ENCODE data around the gene TSPYL1.
A peak's percentile ranks its signal among the peaks of the same experiment; 100 is the strongest.

TSPYL1 gene

GRCh38 chr6:116283191-116283590 lies 3.5 kb upstream of the TSPYL1 start:
- TF ChIP-seq GATA1 (IDR thresholded peaks at IDR 0.05; ENCODE audit: low read depth, low read length) (no peak), POLR2A (IDR thresholded peaks at IDR 0.05; ENCODE audit: low read length) (no peak)
- DNase-seq: no peak

- TF ChIP-seq GATA1 (IDR thresholded peaks at IDR 0.05; ENCODE audit: low read depth, low read length) (no peak), POLR2A (IDR thresholded peaks at IDR 0.05; ENCODE audit: low read length) (no peak)
- no peak for DNase-seq
These were observed 3.0 kb upstream of the TSPYL1 start for GRCh38 chr6:116282698-116283097.

- no peak for DNase-seq
- no peak for TF ChIP-seq POLR2A (IDR thresholded peaks at IDR 0.05; ENCODE audit: low read length)
- no peak for TF ChIP-seq GATA1 (IDR thresholded peaks at IDR 0.05; ENCODE audit: low read depth, low read length)
These were observed 1.2 kb upstream of the TSPYL1 start for GRCh38 chr6:116280933-116281316.

GRCh38 chr6:116280161-116280932 lies 617 bp upstream of the TSPYL1 start:
- TF ChIP-seq POLR2A (IDR thresholded peaks at IDR 0.05; ENCODE audit: low read length): no peak
- TF ChIP-seq GATA1 (IDR thresholded peaks at IDR 0.05; ENCODE audit: low read depth, low read length): no peak
- DNase-seq: peak; percentile 59 to 66

- TF ChIP-seq GATA1 (IDR thresholded peaks at IDR 0.05; ENCODE audit: low read depth, low read length): no peak
- no peak for TF ChIP-seq POLR2A (IDR thresholded peaks at IDR 0.05; ENCODE audit: low read length)
- no peak for DNase-seq
These were observed 887 bp downstream of the TSPYL1 start for GRCh38 chr6:116278854-116279231.

GRCh38 chr6:116278481-116278829 lies 1.3 kb downstream of the TSPYL1 start:
- TF ChIP-seq GATA1 (IDR thresholded peaks at IDR 0.05; ENCODE audit: low read depth, low read length) (no peak), POLR2A (IDR thresholded peaks at IDR 0.05; ENCODE audit: low read length) (no peak)
- DNase-seq: no peak

- no peak for TF ChIP-seq GATA1 (IDR thresholded peaks at IDR 0.05; ENCODE audit: low read depth, low read length)
- TF ChIP-seq POLR2A (IDR thresholded peaks at IDR 0.05; ENCODE audit: low read length): no peak
- DNase-seq: peak; percentile 4 to 18
These were observed 2.6 kb downstream of the TSPYL1 start for GRCh38 chr6:116277124-116277523.

- no peak for TF ChIP-seq GATA1 (IDR thresholded peaks at IDR 0.05; ENCODE audit: low read depth, low read length)
- no peak for TF ChIP-seq POLR2A (IDR thresholded peaks at IDR 0.05; ENCODE audit: low read length)
- no peak for DNase-seq
These were observed 8.5 kb downstream of the TSPYL1 start for GRCh38 chr6:116271149-116271708.

- DNase-seq: peak; percentile 82 to 84
These were observed 11.0 kb downstream of the TSPYL1 start for GRCh38 chr6:116268589-116269293.

GRCh38 chr6:116267836-116268588 lies 11.7 kb downstream of the TSPYL1 start:
- no peak for DNase-seq
- TF ChIP-seq POLR2A (IDR thresholded peaks at IDR 0.05; ENCODE audit: low read length) (no peak), GATA1 (IDR thresholded peaks at IDR 0.05; ENCODE audit: low read depth, low read length) (no peak)

More at GRCh38 chr6:116268589-116269293, 11.0 kb downstream of the TSPYL1 start:
- TF ChIP-seq GATA1 (IDR thresholded peaks at IDR 0.05; ENCODE audit: low read depth, low read length) (no peak), POLR2A (IDR thresholded peaks at IDR 0.05; ENCODE audit: low read length) (no peak)

GRCh38 chr6:116266803-116267202 lies 12.9 kb downstream of the TSPYL1 start:
- DNase-seq: no peak
- TF ChIP-seq GATA1 (IDR thresholded peaks at IDR 0.05; ENCODE audit: low read depth, low read length) (no peak), POLR2A (IDR thresholded peaks at IDR 0.05; ENCODE audit: low read length) (no peak)

- TF ChIP-seq POLR2A (IDR thresholded peaks at IDR 0.05; ENCODE audit: low read length): no peak
- peak; percentile 40 to 46 for DNase-seq
These were observed 14.5 kb downstream of the TSPYL1 start for GRCh38 chr6:116265041-116265829.

GRCh38 chr6:116263353-116263752 lies 16.4 kb downstream of the TSPYL1 start:
- TF ChIP-seq POLR2A (IDR thresholded peaks at IDR 0.05; ENCODE audit: low read length) (no peak), GATA1 (IDR thresholded peaks at IDR 0.05; ENCODE audit: low read depth, low read length) (no peak)
- DNase-seq: no peak

Data from erythroblast (primary cell).